ENCODE data around the gene PHF14. TPM values are rescaled to one million over a fixed set of nuclear protein-coding genes. Genes with fewer than 3 reads are reported as not detected.

PHF14 gene
- total RNA-seq, 6 donors from 2014 or later: 19.0 to 85.9 (median 24.0) TPM

DNA sequence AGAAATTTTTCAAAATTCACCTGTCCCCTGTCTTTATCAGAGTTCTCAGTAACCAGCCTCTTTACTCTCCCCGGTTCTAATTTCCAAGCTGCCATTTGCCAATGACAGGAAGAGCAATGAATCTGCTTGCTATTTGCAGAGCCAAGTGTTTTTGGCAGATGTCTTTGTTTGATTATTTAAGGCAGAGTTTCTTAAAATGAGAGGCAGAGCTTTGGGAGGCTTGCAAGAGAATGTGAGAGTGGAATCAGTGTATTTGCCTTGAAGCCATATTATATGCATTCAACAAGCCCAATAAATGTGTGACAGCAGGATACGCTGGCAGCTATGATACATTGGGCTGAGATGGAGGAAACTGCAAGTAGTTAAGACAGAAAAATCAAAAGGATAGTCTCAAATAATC, 196.5 kb downstream of the PHF14 start:
- no peak for TF ChIP-seq POLR2A (IDR thresholded peaks at IDR 0.05)
- Histone ChIP-seq H3K36me3 (no peaks in the 10 kb centered on the region), H3K4me1 (peaks cover 0 to 4% (median 0%) of the 10 kb centered on the region in 4 donors), H3K27me3 (no peaks in the 10 kb centered on the region), H3K27ac (no peak overlapping the region), H3K4me3 (no peak overlapping the region), H3K9me3 (no peaks in the 10 kb centered on the region)
- no peak for ATAC-seq (ENCODE audit: low FRiP score in 2 of 2)
- DNase-seq: no peak
- 54 to 60% methylated on average over 2 of the region's 2 CpGs for WGBS, 2 donors

DNA sequence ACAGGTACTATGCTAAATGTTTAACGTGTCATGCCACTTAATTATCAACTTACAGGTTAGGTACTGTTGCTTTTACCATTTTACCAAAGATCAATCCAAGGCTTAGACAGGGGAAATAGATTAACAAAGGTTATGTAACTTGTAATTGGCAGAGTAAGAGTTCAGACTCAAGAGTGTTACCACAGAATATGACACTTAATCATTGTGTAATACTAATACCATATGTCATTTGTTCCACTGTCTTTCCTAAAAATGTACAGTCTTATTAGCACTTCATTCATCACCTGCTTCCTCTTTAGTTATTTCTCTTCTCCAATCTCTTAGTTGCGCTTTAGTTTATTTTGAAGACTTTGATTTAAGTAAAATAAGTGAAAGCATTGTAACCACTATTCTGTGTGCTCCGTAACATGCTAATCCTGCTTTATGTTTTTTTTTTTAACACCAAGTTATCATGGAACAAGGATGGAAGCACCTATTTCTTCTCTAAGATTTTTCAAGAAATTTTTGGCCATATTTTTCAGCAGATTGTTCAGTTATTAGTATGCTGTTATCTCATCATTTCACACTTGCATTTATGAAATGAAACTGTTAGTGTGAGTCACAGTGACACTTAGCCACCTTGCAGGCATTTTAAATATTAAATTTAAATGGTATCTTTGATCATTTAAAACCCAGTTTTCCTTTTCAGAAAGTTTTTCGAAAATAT, 197.3 kb downstream of the PHF14 start:
- ATAC-seq (ENCODE audit: low FRiP score in 2 of 2) (no peak), DNase-seq (no peak)
- Histone ChIP-seq H3K27ac (no peak overlapping the region), H3K27me3 (no peaks in the 10 kb centered on the region), H3K4me3 (no peak overlapping the region), H3K4me1 (peaks cover 0 to 4% (median 0%) of the 10 kb centered on the region in 4 donors), H3K36me3 (no peaks in the 10 kb centered on the region), H3K9me3 (no peaks in the 10 kb centered on the region)
- 81 to 82% methylated on average over 4 of the region's 4 CpGs for WGBS, 2 donors
- no peak for TF ChIP-seq POLR2AphosphoS5 (IDR thresholded peaks at IDR 0.05)
- no peak for TF ChIP-seq EP300 (IDR thresholded peaks at IDR 0.05)
- TF ChIP-seq, protein P1, sequence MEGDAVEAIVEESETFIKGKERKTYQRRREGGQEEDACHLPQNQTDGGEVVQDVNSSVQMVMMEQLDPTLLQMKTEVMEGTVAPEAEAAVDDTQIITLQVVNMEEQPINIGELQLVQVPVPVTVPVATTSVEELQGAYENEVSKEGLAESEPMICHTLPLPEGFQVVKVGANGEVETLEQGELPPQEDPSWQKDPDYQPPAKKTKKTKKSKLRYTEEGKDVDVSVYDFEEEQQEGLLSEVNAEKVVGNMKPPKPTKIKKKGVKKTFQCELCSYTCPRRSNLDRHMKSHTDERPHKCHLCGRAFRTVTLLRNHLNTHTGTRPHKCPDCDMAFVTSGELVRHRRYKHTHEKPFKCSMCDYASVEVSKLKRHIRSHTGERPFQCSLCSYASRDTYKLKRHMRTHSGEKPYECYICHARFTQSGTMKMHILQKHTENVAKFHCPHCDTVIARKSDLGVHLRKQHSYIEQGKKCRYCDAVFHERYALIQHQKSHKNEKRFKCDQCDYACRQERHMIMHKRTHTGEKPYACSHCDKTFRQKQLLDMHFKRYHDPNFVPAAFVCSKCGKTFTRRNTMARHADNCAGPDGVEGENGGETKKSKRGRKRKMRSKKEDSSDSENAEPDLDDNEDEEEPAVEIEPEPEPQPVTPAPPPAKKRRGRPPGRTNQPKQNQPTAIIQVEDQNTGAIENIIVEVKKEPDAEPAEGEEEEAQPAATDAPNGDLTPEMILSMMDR (IDR thresholded peaks at IDR 0.05): no peak
- no peak for TF ChIP-seq POLR2A (IDR thresholded peaks at IDR 0.05)

DNA sequence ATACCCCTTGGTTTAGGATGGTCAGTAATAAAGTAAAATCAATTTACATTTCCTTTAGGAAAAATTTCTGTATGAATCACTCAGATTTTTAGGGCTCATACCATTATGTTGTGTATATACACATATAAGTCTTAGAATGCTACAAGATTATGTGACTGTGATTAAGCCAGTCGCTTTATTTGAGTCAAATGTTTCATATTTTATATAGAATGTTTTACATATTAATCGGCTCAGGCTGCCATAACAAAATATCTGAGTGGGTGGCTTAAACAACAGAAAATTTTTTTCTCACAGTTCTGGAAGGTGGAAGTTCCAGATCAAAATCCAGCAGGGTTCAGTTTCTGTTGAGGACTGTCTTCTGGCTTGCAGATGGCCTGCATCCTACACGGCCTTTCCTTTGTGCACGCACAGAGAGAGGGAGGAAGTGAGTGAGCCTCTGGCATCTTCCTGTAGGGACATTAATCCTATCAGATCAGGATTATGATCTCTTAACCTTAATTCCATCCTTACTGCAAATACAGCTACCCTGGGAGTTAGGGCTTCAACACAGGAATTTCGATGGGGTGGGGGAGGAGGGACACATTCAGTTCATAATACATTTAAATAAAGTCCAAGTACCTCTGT, 198.0 kb downstream of the PHF14 start:
- no peak for DNase-seq
- peaks cover 0 to 4% (median 0%) of the 10 kb centered on the region in 4 donors for H3K4me1 ChIP-seq
- no peak overlapping the region for H3K27ac ChIP-seq
- TF ChIP-seq POLR2AphosphoS5 (IDR thresholded peaks at IDR 0.05) (no peak), POLR2A (IDR thresholded peaks at IDR 0.05) (no peak), EP300 (IDR thresholded peaks at IDR 0.05) (no peak)
- TF ChIP-seq, protein P1 (IDR thresholded peaks at IDR 0.05): no peak
- no peaks in the 10 kb centered on the region for H3K9me3 ChIP-seq
- H3K27me3 ChIP-seq: no peaks in the 10 kb centered on the region
- WGBS, 2 donors: 76 to 85% methylated on average over 5 of the region's 5 CpGs
- no peaks in the 10 kb centered on the region for H3K36me3 ChIP-seq
- no peak for ATAC-seq (ENCODE audit: low FRiP score in 2 of 2)
- H3K4me3 ChIP-seq: no peak overlapping the region

DNA sequence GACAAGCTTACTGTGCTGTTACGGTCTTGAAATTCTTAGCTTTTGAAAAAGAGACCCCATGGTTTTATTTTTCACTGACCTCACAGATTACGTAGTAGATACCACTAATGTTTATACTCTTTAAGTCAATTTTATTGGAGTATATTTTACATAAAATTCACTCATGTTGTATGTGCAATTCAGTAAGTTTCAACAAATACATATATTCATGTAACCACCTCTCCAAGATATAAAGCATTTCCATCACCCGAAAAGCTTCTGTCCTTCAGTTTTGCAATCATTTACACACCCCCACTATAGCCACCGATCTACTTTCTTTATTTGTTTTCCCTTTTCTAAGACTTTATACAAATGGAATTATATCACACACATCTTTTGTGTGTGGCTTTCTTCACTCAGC, 199.2 kb downstream of the PHF14 start:
- WGBS, 2 donors: 91 to 93% methylated on average over 4 of the region's 4 CpGs

DNA sequence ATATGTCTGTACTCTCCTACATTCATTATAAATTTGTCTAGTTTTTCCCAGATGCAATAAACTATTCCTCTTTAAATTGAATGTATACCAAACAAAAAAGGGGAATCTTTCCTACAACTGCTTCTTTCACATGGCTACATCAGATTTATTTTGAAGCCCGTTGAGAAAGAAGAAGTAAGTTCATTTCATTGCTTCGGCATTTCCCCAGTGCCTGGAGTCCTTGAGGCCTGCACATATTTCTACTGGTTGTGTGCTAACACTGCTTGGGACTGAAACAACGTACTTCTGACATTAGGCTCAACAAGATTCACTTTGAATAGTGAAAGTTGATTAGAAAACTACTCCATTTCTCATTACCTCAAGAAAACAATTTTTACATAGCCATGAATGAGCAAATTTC, 201.7 kb downstream of the PHF14 start:
- 76 to 84% methylated on average over 3 of the region's 3 CpGs for WGBS, 2 donors
- TF ChIP-seq, protein P1 (IDR thresholded peaks at IDR 0.05): no peak
- TF ChIP-seq POLR2A (IDR thresholded peaks at IDR 0.05) (no peak), EP300 (IDR thresholded peaks at IDR 0.05) (no peak), POLR2AphosphoS5 (IDR thresholded peaks at IDR 0.05) (no peak)
- Histone ChIP-seq H3K27me3 (no peaks in the 10 kb centered on the region), H3K4me3 (no peak overlapping the region), H3K36me3 (no peaks in the 10 kb centered on the region), H3K4me1 (peaks cover 0 to 4% (median 0%) of the 10 kb centered on the region in 4 donors), H3K9me3 (no peaks in the 10 kb centered on the region), H3K27ac (no peak overlapping the region)
- no peak for ATAC-seq (ENCODE audit: low FRiP score in 2 of 2)
- no peak for DNase-seq

More for the DNA sequence above, 199.2 kb downstream of the PHF14 start:
- H3K36me3 ChIP-seq: no peaks in the 10 kb centered on the region
- DNase-seq (no peak), ATAC-seq (ENCODE audit: low FRiP score in 2 of 2) (no peak)
- TF ChIP-seq POLR2A (IDR thresholded peaks at IDR 0.05): no peak
- TF ChIP-seq, protein P1 (IDR thresholded peaks at IDR 0.05): no peak
- no peak for TF ChIP-seq EP300 (IDR thresholded peaks at IDR 0.05)
- TF ChIP-seq POLR2AphosphoS5 (IDR thresholded peaks at IDR 0.05): no peak
- no peaks in the 10 kb centered on the region for H3K27me3 ChIP-seq
- no peaks in the 10 kb centered on the region for H3K9me3 ChIP-seq
- no peak overlapping the region for H3K4me3 ChIP-seq
- no peak overlapping the region for H3K27ac ChIP-seq
- peaks cover 0 to 4% (median 0%) of the 10 kb centered on the region in 4 donors for H3K4me1 ChIP-seq
